CD4-positive, alpha-beta T cell treated with Interferon gamma for 1 hour (primary cell): ENCODE results near the gene WNT5B.

Source experiments
- DNase-seq: peaks from one replicate; pipeline ENCODE4 v3.0.0-alpha.2; 2020

The WNT5B gene

DNA sequence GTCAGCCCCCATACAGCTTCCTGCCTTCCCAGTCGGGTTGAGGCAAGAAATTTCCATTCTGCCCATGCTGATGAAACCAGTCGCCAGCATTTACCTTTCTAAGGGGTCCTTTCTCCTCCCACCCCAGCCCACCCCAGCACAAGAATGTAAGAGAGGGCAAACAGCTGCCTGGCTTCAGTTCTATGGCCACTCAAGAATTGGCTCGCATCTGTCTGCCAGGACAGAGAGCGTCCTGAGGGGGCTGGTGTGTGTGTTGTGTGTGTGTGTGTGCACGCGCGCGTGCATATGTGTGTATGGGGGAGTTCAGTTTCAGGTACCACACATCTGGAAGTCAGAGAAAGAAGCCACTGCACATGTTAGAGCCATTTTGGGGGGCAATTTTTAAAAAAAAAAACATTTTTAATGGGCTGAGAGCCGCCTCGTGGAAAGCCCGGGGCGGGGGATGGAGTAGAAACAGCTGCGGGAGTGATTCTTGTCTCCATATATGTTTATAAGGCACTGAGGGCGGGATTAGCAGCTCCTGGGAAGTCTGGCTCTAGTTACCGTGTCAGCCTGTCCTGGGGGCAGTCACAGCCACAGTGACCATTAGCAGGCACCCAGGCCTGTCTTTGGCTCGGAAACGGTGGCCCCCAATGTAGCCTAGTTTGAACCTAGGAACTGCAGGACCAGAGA, at the start of gene WNT5B:
Gene WNT5B (plus strand): TSS at position 566 of the 672 bp plus-strand sequence. CDS start 2,124 bp downstream, outside the sequence.
- DNase-seq, result no peak

GRCh38 chr12:1579651-1580435, 49.2 kb upstream of the WNT5B start:
- no peak for DNase-seq

- no peak for DNase-seq
These were observed 48.5 kb upstream of the WNT5B start for GRCh38 chr12:1580526-1580925.

DNA sequence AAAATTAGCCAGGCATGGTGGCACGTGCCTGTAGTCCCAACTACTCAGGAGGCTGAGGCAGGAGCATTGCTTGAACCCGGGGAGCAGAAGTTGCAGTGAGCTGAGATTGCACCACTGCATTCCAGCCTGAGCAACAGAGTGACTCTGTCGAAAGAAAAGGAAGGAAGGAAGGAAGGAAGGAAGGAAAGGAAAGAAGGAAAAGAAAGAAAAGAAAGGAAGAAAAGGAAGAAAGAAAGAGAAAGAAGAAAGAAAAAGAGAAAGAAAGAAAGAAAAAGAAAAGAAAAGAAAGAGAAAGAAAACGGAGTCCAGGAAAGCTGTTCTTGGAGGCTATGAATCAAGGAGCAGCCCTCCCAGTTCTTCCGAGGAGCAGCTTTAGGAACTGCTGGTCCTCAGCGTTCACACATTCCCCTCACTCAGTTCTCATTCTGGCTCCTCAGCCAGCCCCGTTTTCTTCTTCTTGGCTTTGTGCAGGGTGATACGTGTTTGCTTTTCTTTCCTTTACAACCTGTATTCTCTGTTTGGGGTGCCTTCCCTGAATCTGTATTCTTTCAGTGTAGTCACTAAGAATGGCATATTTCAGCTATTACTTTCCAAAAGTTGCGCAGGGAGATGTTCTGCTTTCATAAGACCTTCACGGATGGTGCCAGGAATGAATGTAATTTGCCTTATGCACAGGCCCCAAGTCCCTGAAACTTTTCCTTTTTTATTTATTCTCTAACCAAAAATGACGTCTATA, 46.9 kb upstream of the WNT5B start:
- no peak for DNase-seq

- DNase-seq, result no peak
These were observed 46.4 kb upstream of the WNT5B start for GRCh38 chr12:1582709-1583050.

DNA sequence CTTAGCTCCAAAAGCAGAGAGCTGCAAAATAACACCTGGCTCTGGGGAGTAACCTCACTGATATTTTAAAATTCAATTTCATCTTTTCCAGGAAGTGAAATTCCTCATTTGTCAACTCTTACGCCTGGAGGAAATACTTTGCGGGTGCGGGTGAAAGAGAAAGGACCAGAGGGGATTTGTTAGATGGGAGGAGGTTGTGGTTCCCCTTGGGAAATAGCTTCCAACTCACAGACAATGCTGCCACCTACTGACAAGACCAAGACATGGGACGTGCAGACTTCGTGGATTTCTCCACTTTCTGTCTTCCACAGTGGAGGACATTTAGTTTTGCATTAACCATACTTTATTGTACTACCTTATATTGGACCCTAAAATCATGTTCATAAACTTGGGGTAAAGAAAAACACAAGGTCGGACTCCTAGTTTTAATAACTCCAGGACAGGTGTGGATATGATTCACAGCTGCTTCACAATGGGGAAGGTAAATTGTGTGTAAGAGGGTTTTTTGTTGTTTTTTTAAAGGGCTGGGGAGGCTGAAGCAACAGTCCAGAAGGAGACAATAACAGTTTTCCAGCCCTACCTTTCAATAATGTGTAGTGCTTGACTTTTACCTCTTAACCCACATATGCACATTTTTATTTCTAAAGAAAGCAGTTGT, 45.5 kb upstream of the WNT5B start:
- DNase-seq, result peak; percentile 59

- no peak for DNase-seq
These were observed 44.7 kb upstream of the WNT5B start for GRCh38 chr12:1584326-1584725.

GRCh38 chr12:1587927-1588574, 41.0 kb upstream of the WNT5B start:
- no peak for DNase-seq

DNA sequence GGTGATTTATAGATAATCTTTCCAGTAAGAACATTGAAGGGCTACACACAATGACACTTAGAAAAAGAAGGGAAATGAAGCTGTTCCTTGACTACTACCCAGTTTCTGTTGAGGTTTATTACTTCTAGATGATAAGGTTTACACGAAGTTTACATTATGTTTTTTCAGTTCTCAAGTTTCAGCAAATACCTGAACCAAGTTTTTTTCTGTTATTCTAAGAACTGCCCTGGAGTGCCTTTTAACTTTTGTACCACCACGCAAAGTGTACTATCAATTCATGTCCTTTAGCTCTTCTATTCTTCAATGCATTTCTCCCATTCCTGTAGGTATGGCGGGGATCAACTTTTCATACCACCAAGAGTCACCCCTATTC, 40.5 kb upstream of the WNT5B start:
- DNase-seq, result no peak

DNA sequence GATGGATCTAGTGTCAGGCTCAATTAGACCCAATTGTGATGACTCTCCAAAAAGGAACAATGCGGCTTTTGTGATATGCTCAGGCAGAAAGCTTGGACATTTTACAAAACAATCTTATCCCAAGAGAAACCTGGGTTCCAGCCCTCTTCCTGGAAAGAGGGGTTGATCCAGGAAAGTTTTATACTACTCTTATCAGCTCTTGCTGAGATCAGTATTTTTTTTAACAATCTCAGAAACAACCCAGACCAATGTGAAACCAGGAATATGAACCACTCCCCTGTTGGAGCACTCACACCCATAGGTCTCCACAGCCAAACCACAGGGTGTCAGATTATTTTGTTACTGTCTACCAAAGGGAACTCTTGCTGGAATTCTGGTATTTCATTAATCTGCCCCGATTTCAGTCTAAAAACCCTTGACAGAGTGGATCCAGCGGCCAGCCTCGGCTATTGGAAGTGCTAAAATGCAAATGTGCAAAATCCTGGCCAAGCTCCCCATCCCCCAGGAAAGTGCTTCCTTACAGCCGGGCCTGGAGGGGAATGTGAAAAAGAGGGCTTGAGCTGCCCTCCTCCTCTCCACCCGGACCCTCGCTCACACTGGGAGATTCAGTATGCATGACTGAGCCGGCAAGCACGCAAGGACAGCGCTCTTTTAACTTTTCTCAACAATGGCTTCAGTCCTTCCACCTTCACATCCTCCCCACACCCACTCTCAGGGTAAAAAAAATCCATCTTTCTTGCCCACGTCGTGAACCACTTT, 38.6 kb upstream of the WNT5B start:
- no peak for DNase-seq

- peak; percentile 18 for DNase-seq
These were observed 38.0 kb upstream of the WNT5B start for GRCh38 chr12:1591034-1591433.

- no peak for DNase-seq
These were observed 37.5 kb upstream of the WNT5B start for GRCh38 chr12:1591543-1591942.

GRCh38 chr12:1592444-1593173, 36.4 kb upstream of the WNT5B start:
- peak; percentile 48 for DNase-seq

DNA sequence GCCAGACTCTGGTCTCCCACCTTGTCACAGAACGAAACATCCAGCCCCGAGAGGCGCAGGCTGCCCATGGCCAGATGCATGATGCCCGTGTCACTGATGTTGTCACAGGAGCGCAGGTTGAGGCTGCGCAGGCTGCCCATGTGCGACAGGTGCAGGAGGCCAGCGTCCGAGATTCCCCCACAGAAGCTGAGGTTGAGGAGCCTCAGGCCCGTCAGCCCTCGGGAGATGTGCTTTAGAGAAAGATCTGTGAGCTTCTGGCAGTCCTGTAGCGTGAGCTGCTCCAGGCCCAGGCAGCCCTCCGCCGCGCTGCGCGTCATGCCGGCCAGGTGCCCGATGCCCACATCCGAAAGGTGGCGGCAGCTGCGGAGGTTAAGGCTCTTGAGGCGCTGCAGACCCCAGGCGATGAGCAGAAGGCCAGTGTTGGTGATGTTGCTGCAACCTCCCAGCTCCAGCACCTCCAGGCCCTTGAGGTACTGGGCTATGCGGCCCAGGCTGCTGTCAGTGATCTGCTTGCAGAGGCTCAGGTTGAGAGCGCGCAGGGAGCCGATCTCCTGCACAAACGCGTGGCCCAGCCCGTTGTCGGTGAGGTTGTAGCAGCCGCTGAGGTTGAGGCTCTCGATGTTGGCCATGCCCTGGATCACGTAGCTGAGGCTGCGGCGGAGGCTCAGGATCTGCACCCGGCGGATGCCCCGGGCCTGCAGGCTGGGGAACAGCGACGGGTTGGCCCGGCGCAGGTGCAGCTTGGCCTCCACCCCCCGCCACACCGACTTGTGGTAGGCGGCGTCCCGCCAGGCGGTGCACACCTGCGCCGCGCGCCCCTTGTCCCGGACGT, 35.6 kb upstream of the WNT5B start:
- peak; percentile 44 for DNase-seq

- no peak for DNase-seq
These were observed 35.1 kb upstream of the WNT5B start for GRCh38 chr12:1594006-1594260.

GRCh38 chr12:1594261-1595025, 34.6 kb upstream of the WNT5B start, which contains the start of gene FBXL14:
Gene FBXL14, minus strand, starts transcription at chr12:1594581. Its CDS starts 515 bp downstream, at chr12:1594066.
- peak; percentile 91 for DNase-seq

DNA sequence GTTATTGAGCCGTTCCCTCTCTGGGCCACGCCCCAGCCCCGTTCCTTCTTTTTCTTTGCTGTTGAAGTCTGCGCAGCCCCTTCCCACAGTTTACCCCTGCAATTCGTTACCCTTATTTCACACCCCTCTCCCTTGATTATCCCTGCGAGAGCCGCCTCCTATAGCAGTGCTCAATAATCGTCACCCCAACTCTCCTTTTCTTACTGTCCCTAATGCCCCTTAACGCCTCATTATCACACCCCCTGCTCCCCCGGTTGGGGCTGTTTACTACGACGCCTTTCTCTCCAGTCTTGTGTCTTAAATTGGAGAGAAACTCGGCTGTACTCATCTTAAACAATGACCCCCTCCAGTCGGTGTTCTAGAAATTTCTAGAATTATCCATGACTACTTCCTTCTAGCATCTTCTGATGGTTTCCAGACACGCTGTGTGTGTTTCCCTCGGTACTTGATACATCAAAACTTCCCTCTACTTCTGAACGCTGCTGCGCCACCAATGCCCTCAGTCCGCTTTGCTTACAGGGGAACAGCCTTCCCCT, 33.9 kb upstream of the WNT5B start:
- DNase-seq, result peak; percentile 15

DNA sequence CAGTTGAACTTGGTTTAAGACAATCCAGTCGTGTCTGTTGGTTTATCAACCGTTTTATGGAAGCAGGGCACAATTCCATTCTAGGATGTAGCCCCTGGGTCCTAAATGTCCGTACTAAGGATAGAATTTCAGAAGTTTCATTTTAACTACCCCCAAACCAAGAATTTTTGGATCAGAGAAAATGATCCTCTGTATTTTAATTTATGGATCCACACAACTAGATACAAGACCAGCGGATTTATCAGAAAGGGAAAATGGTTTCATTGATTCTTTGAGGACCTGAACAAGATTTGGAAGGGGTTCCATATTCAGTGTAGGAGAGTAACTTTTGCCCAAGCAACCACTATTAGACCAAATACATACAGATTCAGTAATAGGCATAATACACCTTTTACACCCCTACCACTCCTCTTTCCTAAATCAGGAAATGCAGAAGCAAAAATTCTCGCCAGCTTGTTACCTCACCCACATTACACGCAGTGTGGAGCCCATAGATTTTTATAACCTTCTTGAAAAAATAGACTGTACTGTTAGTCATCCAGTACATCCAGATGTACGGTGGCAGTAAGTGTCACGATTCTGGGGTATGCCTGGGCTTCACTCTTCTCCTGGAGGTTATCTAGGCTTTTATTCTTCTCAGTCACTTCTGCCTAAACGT, 33.2 kb upstream of the WNT5B start:
- no peak for DNase-seq

DNA sequence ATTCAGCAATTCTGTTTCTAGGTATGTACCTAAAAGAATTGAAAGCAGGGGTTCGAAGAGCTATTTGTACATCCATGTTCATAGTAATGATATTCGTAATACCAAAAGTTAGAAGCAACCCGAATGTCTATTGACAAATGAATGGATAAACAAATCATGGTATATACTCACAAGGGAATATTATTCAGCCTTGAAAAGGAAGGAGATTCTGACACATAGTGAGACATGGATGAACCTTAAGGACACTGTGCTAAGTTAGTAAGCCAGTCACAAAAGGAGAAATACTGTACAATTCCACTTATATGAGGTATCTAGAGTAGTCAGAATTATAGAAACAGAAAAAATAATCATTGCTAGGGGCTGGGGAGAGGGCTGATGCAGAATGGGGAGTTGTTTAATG, 30.3 kb upstream of the WNT5B start:
- DNase-seq, result no peak
